Measurements from ENCODE around the gene BICC1. TPM values are rescaled to one million over a fixed set of nuclear protein-coding genes. Genes with fewer than 3 reads are reported as not detected.

Gene BICC1
- total and polyA plus RNA-seq, 2 of the 8 experiments (the other 6 are each of a cell fraction or from before 2014, with no cell fraction given) = 0.20 to 0.73 TPM

GRCh38 chr10:58721601-58722281 lies 209.1 kb downstream of the BICC1 start (continued):
- TF ChIP-seq, protein P1, sequence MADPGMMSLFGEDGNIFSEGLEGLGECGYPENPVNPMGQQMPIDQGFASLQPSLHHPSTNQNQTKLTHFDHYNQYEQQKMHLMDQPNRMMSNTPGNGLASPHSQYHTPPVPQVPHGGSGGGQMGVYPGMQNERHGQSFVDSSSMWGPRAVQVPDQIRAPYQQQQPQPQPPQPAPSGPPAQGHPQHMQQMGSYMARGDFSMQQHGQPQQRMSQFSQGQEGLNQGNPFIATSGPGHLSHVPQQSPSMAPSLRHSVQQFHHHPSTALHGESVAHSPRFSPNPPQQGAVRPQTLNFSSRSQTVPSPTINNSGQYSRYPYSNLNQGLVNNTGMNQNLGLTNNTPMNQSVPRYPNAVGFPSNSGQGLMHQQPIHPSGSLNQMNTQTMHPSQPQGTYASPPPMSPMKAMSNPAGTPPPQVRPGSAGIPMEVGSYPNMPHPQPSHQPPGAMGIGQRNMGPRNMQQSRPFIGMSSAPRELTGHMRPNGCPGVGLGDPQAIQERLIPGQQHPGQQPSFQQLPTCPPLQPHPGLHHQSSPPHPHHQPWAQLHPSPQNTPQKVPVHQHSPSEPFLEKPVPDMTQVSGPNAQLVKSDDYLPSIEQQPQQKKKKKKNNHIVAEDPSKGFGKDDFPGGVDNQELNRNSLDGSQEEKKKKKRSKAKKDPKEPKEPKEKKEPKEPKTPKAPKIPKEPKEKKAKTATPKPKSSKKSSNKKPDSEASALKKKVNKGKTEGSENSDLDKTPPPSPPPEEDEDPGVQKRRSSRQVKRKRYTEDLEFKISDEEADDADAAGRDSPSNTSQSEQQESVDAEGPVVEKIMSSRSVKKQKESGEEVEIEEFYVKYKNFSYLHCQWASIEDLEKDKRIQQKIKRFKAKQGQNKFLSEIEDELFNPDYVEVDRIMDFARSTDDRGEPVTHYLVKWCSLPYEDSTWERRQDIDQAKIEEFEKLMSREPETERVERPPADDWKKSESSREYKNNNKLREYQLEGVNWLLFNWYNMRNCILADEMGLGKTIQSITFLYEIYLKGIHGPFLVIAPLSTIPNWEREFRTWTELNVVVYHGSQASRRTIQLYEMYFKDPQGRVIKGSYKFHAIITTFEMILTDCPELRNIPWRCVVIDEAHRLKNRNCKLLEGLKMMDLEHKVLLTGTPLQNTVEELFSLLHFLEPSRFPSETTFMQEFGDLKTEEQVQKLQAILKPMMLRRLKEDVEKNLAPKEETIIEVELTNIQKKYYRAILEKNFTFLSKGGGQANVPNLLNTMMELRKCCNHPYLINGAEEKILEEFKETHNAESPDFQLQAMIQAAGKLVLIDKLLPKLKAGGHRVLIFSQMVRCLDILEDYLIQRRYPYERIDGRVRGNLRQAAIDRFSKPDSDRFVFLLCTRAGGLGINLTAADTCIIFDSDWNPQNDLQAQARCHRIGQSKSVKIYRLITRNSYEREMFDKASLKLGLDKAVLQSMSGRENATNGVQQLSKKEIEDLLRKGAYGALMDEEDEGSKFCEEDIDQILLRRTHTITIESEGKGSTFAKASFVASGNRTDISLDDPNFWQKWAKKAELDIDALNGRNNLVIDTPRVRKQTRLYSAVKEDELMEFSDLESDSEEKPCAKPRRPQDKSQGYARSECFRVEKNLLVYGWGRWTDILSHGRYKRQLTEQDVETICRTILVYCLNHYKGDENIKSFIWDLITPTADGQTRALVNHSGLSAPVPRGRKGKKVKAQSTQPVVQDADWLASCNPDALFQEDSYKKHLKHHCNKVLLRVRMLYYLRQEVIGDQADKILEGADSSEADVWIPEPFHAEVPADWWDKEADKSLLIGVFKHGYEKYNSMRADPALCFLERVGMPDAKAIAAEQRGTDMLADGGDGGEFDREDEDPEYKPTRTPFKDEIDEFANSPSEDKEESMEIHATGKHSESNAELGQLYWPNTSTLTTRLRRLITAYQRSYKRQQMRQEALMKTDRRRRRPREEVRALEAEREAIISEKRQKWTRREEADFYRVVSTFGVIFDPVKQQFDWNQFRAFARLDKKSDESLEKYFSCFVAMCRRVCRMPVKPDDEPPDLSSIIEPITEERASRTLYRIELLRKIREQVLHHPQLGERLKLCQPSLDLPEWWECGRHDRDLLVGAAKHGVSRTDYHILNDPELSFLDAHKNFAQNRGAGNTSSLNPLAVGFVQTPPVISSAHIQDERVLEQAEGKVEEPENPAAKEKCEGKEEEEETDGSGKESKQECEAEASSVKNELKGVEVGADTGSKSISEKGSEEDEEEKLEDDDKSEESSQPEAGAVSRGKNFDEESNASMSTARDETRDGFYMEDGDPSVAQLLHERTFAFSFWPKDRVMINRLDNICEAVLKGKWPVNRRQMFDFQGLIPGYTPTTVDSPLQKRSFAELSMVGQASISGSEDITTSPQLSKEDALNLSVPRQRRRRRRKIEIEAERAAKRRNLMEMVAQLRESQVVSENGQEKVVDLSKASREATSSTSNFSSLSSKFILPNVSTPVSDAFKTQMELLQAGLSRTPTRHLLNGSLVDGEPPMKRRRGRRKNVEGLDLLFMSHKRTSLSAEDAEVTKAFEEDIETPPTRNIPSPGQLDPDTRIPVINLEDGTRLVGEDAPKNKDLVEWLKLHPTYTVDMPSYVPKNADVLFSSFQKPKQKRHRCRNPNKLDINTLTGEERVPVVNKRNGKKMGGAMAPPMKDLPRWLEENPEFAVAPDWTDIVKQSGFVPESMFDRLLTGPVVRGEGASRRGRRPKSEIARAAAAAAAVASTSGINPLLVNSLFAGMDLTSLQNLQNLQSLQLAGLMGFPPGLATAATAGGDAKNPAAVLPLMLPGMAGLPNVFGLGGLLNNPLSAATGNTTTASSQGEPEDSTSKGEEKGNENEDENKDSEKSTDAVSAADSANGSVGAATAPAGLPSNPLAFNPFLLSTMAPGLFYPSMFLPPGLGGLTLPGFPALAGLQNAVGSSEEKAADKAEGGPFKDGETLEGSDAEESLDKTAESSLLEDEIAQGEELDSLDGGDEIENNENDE (IDR thresholded peaks at IDR 0.05; ENCODE audit: insufficient replicate concordance, low read length) = no peak
- no peak for TF ChIP-seq TBP (IDR thresholded peaks at IDR 0.05; ENCODE audit: low read depth, low read length)
- TF ChIP-seq TAF7 (optimal IDR thresholded peaks at IDR 0.05; ENCODE audit: borderline replicate concordance, low read depth, low read length) = no peak
- TF ChIP-seq RXRA (IDR thresholded peaks at IDR 0.05; ENCODE audit: insufficient read depth, low read depth, low read length) = no peak
- TF ChIP-seq SIRT6 (IDR thresholded peaks at IDR 0.05; ENCODE audit: low read length) = no peak
- no peak for TF ChIP-seq TEAD4 (IDR thresholded peaks at IDR 0.05; ENCODE audit: low read depth, low read length)
- no peak for TF ChIP-seq CBX8 (IDR thresholded peaks at IDR 0.05; ENCODE audit: borderline replicate concordance, low read depth, low read length)
- TF ChIP-seq CEBPB (IDR thresholded peaks at IDR 0.05; ENCODE audit: low read depth, low read length) = no peak
- TF ChIP-seq EP300 (IDR thresholded peaks at IDR 0.05; ENCODE audit: borderline replicate concordance in 1 of 2, low read depth in 2 of 2, low read length in 2 of 2) = no peak
- TF ChIP-seq CTBP2 (IDR thresholded peaks at IDR 0.05; ENCODE audit: borderline replicate concordance, insufficient read depth, insufficient read length, low read length) = no peak
